ENCODE measurements around the gene ANKRD6. TPM values are rescaled to one million over a fixed set of nuclear protein-coding genes. Genes with fewer than 3 reads are reported as not detected.
A peak's percentile ranks its signal among the peaks of the same experiment; 100 is the strongest.

ANKRD6 gene
- total RNA-seq, 1 experiment from 2014 or later: 13.9 TPM

DNA sequence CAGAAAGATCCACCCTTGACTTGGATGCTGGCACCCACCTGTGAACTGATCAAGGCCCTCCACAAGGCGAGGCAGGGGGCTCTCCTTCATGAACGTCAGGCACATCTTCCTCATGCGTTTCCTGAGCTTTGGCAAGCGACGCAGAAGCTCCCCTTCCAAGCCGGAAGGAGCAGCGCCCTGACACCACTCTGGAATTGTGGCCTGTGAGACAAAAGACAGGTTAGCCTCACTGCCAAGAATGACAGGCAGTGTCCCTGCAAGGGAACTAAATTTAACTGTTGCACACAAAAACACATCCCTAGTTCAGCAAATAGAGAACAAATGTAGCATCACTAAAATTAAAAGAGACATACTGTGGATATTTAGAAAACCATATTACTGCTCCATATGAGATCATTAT is 247.6 kb downstream of the ANKRD6 start (continued):
- TF ChIP-seq, protein P1, sequence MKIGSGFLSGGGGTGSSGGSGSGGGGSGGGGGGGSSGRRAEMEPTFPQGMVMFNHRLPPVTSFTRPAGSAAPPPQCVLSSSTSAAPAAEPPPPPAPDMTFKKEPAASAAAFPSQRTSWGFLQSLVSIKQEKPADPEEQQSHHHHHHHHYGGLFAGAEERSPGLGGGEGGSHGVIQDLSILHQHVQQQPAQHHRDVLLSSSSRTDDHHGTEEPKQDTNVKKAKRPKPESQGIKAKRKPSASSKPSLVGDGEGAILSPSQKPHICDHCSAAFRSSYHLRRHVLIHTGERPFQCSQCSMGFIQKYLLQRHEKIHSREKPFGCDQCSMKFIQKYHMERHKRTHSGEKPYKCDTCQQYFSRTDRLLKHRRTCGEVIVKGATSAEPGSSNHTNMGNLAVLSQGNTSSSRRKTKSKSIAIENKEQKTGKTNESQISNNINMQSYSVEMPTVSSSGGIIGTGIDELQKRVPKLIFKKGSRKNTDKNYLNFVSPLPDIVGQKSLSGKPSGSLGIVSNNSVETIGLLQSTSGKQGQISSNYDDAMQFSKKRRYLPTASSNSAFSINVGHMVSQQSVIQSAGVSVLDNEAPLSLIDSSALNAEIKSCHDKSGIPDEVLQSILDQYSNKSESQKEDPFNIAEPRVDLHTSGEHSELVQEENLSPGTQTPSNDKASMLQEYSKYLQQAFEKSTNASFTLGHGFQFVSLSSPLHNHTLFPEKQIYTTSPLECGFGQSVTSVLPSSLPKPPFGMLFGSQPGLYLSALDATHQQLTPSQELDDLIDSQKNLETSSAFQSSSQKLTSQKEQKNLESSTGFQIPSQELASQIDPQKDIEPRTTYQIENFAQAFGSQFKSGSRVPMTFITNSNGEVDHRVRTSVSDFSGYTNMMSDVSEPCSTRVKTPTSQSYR (CRISPR knock-in tag; IDR thresholded peaks at IDR 0.05): no peak
- TF ChIP-seq ZNF232 (CRISPR knock-in tag; IDR thresholded peaks at IDR 0.05) (no peak), AR (CRISPR knock-in tag; IDR thresholded peaks at IDR 0.05) (no peak), FOXP1 (CRISPR knock-in tag; IDR thresholded peaks at IDR 0.05; ENCODE audit: borderline replicate concordance) (no peak), GTF2I (CRISPR knock-in tag; conservative IDR thresholded peaks at IDR 0.05) (no peak), FOXJ3 (CRISPR knock-in tag; IDR thresholded peaks at IDR 0.05; ENCODE audit: borderline replicate concordance) (no peak)

DNA sequence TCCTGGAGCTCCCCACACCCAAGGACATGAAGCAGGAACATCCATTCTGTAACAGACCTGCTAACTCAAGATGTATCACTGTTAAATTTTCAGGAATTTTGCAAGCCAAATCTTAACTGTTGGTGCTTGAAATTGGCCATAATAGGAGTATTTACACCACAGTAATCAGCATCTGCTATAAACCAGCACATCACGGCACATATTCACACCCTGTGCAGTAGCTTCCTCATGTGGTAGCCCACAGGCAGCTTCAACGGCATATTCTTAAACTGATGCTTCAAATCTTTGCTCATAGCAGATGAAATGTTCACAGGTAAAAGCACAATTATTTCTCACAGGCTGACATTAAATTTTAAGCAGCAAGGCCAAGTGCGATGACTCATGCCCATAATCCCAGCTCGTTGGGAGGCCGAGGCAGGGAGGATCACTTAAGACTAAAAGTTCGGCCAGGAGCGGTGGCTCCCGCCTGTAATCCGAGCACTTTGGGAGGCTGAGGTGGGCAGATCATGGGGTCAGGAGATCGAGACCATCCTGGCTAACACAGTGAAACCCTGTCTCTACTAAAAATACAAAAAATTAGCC is 249.1 kb downstream of the ANKRD6 start:
- TF ChIP-seq ESRRA (CRISPR knock-in tag; IDR thresholded peaks at IDR 0.05; ENCODE audit: borderline replicate concordance): no peak
- TF ChIP-seq, protein P2, sequence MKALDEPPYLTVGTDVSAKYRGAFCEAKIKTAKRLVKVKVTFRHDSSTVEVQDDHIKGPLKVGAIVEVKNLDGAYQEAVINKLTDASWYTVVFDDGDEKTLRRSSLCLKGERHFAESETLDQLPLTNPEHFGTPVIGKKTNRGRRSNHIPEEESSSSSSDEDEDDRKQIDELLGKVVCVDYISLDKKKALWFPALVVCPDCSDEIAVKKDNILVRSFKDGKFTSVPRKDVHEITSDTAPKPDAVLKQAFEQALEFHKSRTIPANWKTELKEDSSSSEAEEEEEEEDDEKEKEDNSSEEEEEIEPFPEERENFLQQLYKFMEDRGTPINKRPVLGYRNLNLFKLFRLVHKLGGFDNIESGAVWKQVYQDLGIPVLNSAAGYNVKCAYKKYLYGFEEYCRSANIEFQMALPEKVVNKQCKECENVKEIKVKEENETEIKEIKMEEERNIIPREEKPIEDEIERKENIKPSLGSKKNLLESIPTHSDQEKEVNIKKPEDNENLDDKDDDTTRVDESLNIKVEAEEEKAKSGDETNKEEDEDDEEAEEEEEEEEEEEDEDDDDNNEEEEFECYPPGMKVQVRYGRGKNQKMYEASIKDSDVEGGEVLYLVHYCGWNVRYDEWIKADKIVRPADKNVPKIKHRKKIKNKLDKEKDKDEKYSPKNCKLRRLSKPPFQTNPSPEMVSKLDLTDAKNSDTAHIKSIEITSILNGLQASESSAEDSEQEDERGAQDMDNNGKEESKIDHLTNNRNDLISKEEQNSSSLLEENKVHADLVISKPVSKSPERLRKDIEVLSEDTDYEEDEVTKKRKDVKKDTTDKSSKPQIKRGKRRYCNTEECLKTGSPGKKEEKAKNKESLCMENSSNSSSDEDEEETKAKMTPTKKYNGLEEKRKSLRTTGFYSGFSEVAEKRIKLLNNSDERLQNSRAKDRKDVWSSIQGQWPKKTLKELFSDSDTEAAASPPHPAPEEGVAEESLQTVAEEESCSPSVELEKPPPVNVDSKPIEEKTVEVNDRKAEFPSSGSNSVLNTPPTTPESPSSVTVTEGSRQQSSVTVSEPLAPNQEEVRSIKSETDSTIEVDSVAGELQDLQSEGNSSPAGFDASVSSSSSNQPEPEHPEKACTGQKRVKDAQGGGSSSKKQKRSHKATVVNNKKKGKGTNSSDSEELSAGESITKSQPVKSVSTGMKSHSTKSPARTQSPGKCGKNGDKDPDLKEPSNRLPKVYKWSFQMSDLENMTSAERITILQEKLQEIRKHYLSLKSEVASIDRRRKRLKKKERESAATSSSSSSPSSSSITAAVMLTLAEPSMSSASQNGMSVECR (CRISPR knock-in tag; IDR thresholded peaks at IDR 0.05; ENCODE audit: borderline replicate concordance): no peak
- TF ChIP-seq NR1H2 (CRISPR knock-in tag; IDR thresholded peaks at IDR 0.05): no peak
- TF ChIP-seq ZNF219 (CRISPR knock-in tag; IDR thresholded peaks at IDR 0.05; ENCODE audit: borderline replicate concordance): no peak
- TF ChIP-seq CBFB (CRISPR knock-in tag; IDR thresholded peaks at IDR 0.05; ENCODE audit: low read depth): no peak
- TF ChIP-seq NR3C1 (CRISPR knock-in tag; conservative IDR thresholded peaks at IDR 0.05; ENCODE audit: low read depth): no peak
- no peak for TF ChIP-seq KAT7 (CRISPR knock-in tag; IDR thresholded peaks at IDR 0.05; ENCODE audit: borderline replicate concordance)
- no peak for TF ChIP-seq FOXP1 (CRISPR knock-in tag; IDR thresholded peaks at IDR 0.05; ENCODE audit: borderline replicate concordance)
- TF ChIP-seq, protein P3, sequence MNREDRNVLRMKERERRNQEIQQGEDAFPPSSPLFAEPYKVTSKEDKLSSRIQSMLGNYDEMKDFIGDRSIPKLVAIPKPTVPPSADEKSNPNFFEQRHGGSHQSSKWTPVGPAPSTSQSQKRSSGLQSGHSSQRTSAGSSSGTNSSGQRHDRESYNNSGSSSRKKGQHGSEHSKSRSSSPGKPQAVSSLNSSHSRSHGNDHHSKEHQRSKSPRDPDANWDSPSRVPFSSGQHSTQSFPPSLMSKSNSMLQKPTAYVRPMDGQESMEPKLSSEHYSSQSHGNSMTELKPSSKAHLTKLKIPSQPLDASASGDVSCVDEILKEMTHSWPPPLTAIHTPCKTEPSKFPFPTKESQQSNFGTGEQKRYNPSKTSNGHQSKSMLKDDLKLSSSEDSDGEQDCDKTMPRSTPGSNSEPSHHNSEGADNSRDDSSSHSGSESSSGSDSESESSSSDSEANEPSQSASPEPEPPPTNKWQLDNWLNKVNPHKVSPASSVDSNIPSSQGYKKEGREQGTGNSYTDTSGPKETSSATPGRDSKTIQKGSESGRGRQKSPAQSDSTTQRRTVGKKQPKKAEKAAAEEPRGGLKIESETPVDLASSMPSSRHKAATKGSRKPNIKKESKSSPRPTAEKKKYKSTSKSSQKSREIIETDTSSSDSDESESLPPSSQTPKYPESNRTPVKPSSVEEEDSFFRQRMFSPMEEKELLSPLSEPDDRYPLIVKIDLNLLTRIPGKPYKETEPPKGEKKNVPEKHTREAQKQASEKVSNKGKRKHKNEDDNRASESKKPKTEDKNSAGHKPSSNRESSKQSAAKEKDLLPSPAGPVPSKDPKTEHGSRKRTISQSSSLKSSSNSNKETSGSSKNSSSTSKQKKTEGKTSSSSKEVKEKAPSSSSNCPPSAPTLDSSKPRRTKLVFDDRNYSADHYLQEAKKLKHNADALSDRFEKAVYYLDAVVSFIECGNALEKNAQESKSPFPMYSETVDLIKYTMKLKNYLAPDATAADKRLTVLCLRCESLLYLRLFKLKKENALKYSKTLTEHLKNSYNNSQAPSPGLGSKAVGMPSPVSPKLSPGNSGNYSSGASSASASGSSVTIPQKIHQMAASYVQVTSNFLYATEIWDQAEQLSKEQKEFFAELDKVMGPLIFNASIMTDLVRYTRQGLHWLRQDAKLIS (CRISPR knock-in tag; IDR thresholded peaks at IDR 0.05; ENCODE audit: borderline replicate concordance): no peak
- TF ChIP-seq, protein P4, sequence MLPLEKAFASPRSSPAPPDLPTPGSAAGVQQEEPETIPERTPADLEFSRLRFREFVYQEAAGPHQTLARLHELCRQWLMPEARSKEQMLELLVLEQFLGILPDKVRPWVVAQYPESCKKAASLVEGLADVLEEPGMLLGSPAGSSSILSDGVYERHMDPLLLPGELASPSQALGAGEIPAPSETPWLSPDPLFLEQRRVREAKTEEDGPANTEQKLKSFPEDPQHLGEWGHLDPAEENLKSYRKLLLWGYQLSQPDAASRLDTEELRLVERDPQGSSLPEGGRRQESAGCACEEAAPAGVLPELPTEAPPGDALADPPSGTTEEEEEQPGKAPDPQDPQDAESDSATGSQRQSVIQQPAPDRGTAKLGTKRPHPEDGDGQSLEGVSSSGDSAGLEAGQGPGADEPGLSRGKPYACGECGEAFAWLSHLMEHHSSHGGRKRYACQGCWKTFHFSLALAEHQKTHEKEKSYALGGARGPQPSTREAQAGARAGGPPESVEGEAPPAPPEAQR (CRISPR knock-in tag; IDR thresholded peaks at IDR 0.05): no peak
- TF ChIP-seq MXD4 (CRISPR knock-in tag; IDR thresholded peaks at IDR 0.05; ENCODE audit: borderline replicate concordance): no peak
- no peak for TF ChIP-seq GABPB1 (CRISPR knock-in tag; IDR thresholded peaks at IDR 0.05)
- no peak for TF ChIP-seq FOXK1 (CRISPR knock-in tag; IDR thresholded peaks at IDR 0.05)
- TF ChIP-seq SOX15 (CRISPR knock-in tag; IDR thresholded peaks at IDR 0.05): no peak
- TF ChIP-seq ZNF138 (CRISPR knock-in tag; conservative IDR thresholded peaks at IDR 0.05): no peak
- no peak for TF ChIP-seq NFATC4 (CRISPR knock-in tag; IDR thresholded peaks at IDR 0.05)
- Mint-ChIP-seq H3K27ac (peak overlapping the region; percentile 60), H3K4me1 (peaks cover 35% of the 10 kb centered on the region), H3K9me3 (no peaks in the 10 kb centered on the region), H3K4me3 (no peak overlapping the region), H3K36me3 (peaks cover 88% of the 10 kb centered on the region), H3K27me3 (ENCODE audit: low read depth) (no peaks in the 10 kb centered on the region)
- DNase-seq (ENCODE audit: low spot score) (no peak), ATAC-seq (no peak)
- ChIA-PET POLR2A (no interaction called here), CTCF (interaction anchor here (1.6 kb wide), 1 partner anchor 310 kb away, joined by 3 read pairs; no protein-coding TSS in a partner anchor)
